Femur (tissue), 1 donor: ENCODE results near the gene FAM131B.

Experiments used
- DNase-seq: peaks from one replicate; pipeline ENCODE4 v3.0.0-alpha.2; 2017

The FAM131B gene

GRCh38 chr7:143356414-143357050, 6.0 kb downstream of the FAM131B start:
- no peak for DNase-seq

- DNase-seq, result no peak
Measured at GRCh38 chr7:143355450-143356385, 6.8 kb downstream of the FAM131B start.

GRCh38 chr7:143354965-143355364, 7.5 kb downstream of the FAM131B start:
- DNase-seq, result no peak

GRCh38 chr7:143354376-143354775, 8.1 kb downstream of the FAM131B start:
- DNase-seq, result no peak

- DNase-seq, result no peak
Measured at GRCh38 chr7:143352531-143353002, 9.9 kb downstream of the FAM131B start.

- no peak for DNase-seq
Measured at GRCh38 chr7:143351574-143351973, 10.9 kb downstream of the FAM131B start.

- no peak for DNase-seq
Measured at GRCh38 chr7:143351060-143351459, 11.5 kb downstream of the FAM131B start.

GRCh38 chr7:143347950-143348349, 14.6 kb downstream of the FAM131B start:
- DNase-seq, result no peak

- no peak for DNase-seq
Measured at GRCh38 chr7:143346018-143346417, 16.5 kb downstream of the FAM131B start.

- DNase-seq, result peak; percentile 54
Measured at GRCh38 chr7:143345428-143345900, 17.0 kb downstream of the FAM131B start.

- no peak for DNase-seq
Measured at GRCh38 chr7:143343596-143343995, 18.9 kb downstream of the FAM131B start.

- DNase-seq, result no peak
Measured at GRCh38 chr7:143341842-143342241, 20.7 kb downstream of the FAM131B start.

GRCh38 chr7:143337216-143337615, 25.3 kb downstream of the FAM131B start:
- DNase-seq, result no peak

GRCh38 chr7:143334244-143334643, 28.3 kb downstream of the FAM131B start:
- no peak for DNase-seq

GRCh38 chr7:143331179-143331801, 31.2 kb downstream of the FAM131B start:
- DNase-seq, result no peak

GRCh38 chr7:143329471-143330170, 32.9 kb downstream of the FAM131B start:
- DNase-seq, result no peak

GRCh38 chr7:143327903-143328302, 34.6 kb downstream of the FAM131B start:
- DNase-seq, result no peak

GRCh38 chr7:143325240-143325639, 37.3 kb downstream of the FAM131B start:
- DNase-seq, result no peak

GRCh38 chr7:143323653-143324052, 38.9 kb downstream of the FAM131B start:
- no peak for DNase-seq

GRCh38 chr7:143322760-143323633, 39.5 kb downstream of the FAM131B start:
- peak; percentile 32 for DNase-seq

- no peak for DNase-seq
Measured at GRCh38 chr7:143321734-143322133, 40.8 kb downstream of the FAM131B start.

- DNase-seq, result no peak
Measured at GRCh38 chr7:143321242-143321641, 41.3 kb downstream of the FAM131B start.
